Adrenal gland (tissue), 12 donors: ENCODE measurements around the gene SELENBP1. TPM values are rescaled to one million over a fixed set of nuclear protein-coding genes. Genes with fewer than 3 reads are reported as not detected.
A peak's percentile ranks its signal among the peaks of the same experiment; 100 is the strongest.

Source experiments
- DNase-seq, 7 donors: peaks; one replicate each; pipeline ENCODE4 v3.0.0-alpha.2; 2019 to 2020
- H3K27ac ChIP-seq, 5 donors: fragments of 200-600 bp; sonication (generic) in 4 of 5; 1 replicate in 3 of 5; 2 replicates in 2 of 5; pipeline versions ENCODE4 v1.5.1 to v1.8.0; 2016 to 2020; ENCODE audit warnings: mild to moderate bottlenecking in 1 of 5
- H3K27me3 ChIP-seq: fragments of 200-600 bp; 2 replicates; pipeline ENCODE4 v1.8.0; 2021
- H3K36me3 ChIP-seq, 2 donors: fragments of 200-600 bp; replicated peaks in 1 of 2; 1 replicate in 1 of 2; 2 replicates in 1 of 2; pipeline versions ENCODE4 v1.5.1 to v1.8.0; 2018 to 2022
- H3K4me1 ChIP-seq, 2 donors: fragments of 200-600 bp; replicated peaks in 1 of 2; 1 replicate in 1 of 2; 2 replicates in 1 of 2; pipeline versions ENCODE4 v1.5.1 to v1.8.0; 2018 to 2021
- H3K4me3 ChIP-seq, 4 donors: fragments of 200-600 bp; sonication (generic) in 3 of 4; one replicate each; pipeline ENCODE4 v1.5.1; 2016 to 2018
- H3K9me3 ChIP-seq, 3 donors: fragments of 200-600 bp; sonication (generic) in 1 of 3; replicated peaks in 1 of 3; 1 replicate in 2 of 3; 2 replicates in 1 of 3; pipeline versions ENCODE4 v1.5.1 to v1.8.0; 2016 to 2021
- CTCF ChIP-seq, 6 experiments: fragments of 450-650 bp in 4 of 6; fragments of 200-600 bp in 2 of 6; sonication (generic) in 1 of 6; IDR thresholded peaks; 1 replicate in 5 of 6; 2 replicates in 1 of 6; pipeline versions ENCODE4 v1.5.1 to v1.8.0; 2016 to 2021; ENCODE audit warnings: antibody characterized with exemption in 6 of 6, mild to moderate bottlenecking in 2 of 6, moderate library complexity in 1 of 6
- POLR2A ChIP-seq, 2 donors: fragments of 450-650 bp; IDR thresholded peaks; one replicate each; pipeline ENCODE4 v1.6.1; 2017; ENCODE audit warnings: antibody characterized with exemption in 2 of 2, mild to moderate bottlenecking in 2 of 2, moderate library complexity in 1 of 2
- WGBS, 4 donors: extraction: QIAGEN DNeasy Blood & Tissue Kit in 2 of 4; methylation state at CpG; one replicate each; pipeline versions ENCODE4 v1.1.5 to v1.1.7; 2013 to 2017; 5-methylcytosine and 5-hydroxymethylcytosine counted together
- intact Hi-C, 2 donors: fragments of 100-400 bp; cut with DNase I; formaldehyde crosslinking; loops; one replicate each; pipeline versions ENCODE4 v1.14.1 to v1.15.0; 2022 to 2023
- polyA plus RNA-seq, 3 donors: library from polyadenylated mRNA; stranded (reverse); fragments of 200-250 nt in 2 of 3; fragments of 350-450 nt in 1 of 3; fragmentation: Illumina TruSeq in 1 of 3; extraction: RNeasy Lipid Tissue Mini Kit (QIAGEN cat#74804) in 1 of 3; gene quantifications; one replicate each; pipeline ENCODE4 v1.2.3, GENCODE V29; 2013 to 2014
- total RNA-seq, 9 donors: library from RNA; depleted of rRNA in 4 of 9; stranded (reverse); fragments of >200 nt in 4 of 9; fragments of 120-200 nt in 1 of 9; fragmentation: NEBNext Ultra II Directional in 1 of 9; extraction: Animal tissue kit (Norgen Biotek cat#: 25700) in 1 of 9; gene quantifications; one replicate each; pipeline versions ENCODE4 v1.1.0 to v1.2.4, GENCODE V29; 2013 to 2023
- donor health status: healthy with polysubstance abuse.
- donor health status: Bipolar disorder and iron deficiency.
- donor health status: DM: yes; HTN: yes; CAD: no.
- donor health status: DM: no; HTN: no; CAD: no.
- donor health status: DM: no; HTN: no; CAD: no.
- donor health status: DM: yes; HTN: yes; CAD: no.

Gene SELENBP1
- total and polyA plus RNA-seq, 12 donors = 11.0 to 61.8 (median 34.3) TPM

- intact Hi-C loops = no loop called here
- Histone ChIP-seq H3K27ac (peak overlapping the region in 4 of 5 donors; percentile 45 to 95 (median 90)), H3K27me3 (no peaks in the 10 kb centered on the region), H3K36me3 (peaks cover 0 to 29% of the 10 kb centered on the region in 2 donors), H3K4me1 (peaks cover 26 to 34% of the 10 kb centered on the region in 2 donors), H3K4me3 (peak overlapping the region in 2 of 4 donors; percentile 69 to 82), H3K9me3 (no peaks in the 10 kb centered on the region)
- 12 to 25% (median 19%) methylated on average over 5 of the region's 5 CpGs for WGBS, 4 donors
- TF ChIP-seq POLR2A (IDR thresholded peaks at IDR 0.05) = peak in 1 of 2 donors; percentile 23
- no peak for TF ChIP-seq CTCF (IDR thresholded peaks at IDR 0.05)
- peak in 3 of 7 donors; percentile 21 to 37 (median 29) for DNase-seq
Measured at GRCh38 chr1:151325646-151326429, 46.7 kb downstream of the SELENBP1 start.

GRCh38 chr1:151325231-151325630 is 47.3 kb downstream of the SELENBP1 start:
- TF ChIP-seq POLR2A (IDR thresholded peaks at IDR 0.05) (no peak), CTCF (IDR thresholded peaks at IDR 0.05) (no peak)
- WGBS, 4 donors = 75 to 82% (median 79%) methylated on average over 7 of the region's 7 CpGs
- Histone ChIP-seq H3K27ac (peak overlapping the region in 1 of 5 donors; percentile 92), H3K4me3 (no peak overlapping the region), H3K9me3 (no peaks in the 10 kb centered on the region), H3K4me1 (peaks cover 26 to 35% of the 10 kb centered on the region in 2 donors), H3K27me3 (no peaks in the 10 kb centered on the region), H3K36me3 (peaks cover 0 to 32% of the 10 kb centered on the region in 2 donors)
- intact Hi-C loops = no loop called here
- no peak for DNase-seq

- intact Hi-C loops = no loop called here
- TF ChIP-seq CTCF (IDR thresholded peaks at IDR 0.05) = no peak
- no peak for TF ChIP-seq POLR2A (IDR thresholded peaks at IDR 0.05)
- Histone ChIP-seq H3K9me3 (no peaks in the 10 kb centered on the region), H3K27me3 (no peaks in the 10 kb centered on the region), H3K27ac (no peak overlapping the region), H3K4me3 (no peak overlapping the region), H3K36me3 (peaks cover 0 to 34% of the 10 kb centered on the region in 2 donors), H3K4me1 (peaks cover 26 to 35% of the 10 kb centered on the region in 2 donors)
- no peak for DNase-seq
- WGBS, 4 donors = 91 to 97% (median 94%) methylated on average over 4 of the region's 4 CpGs
Measured at GRCh38 chr1:151324390-151324930, 48.0 kb downstream of the SELENBP1 start.

- peaks cover 9 to 13% of the 10 kb centered on the region in 2 donors for H3K4me1 ChIP-seq
- no peak overlapping the region for H3K4me3 ChIP-seq
- no peaks in the 10 kb centered on the region for H3K27me3 ChIP-seq
- peaks cover 0 to 66% of the 10 kb centered on the region in 2 donors for H3K36me3 ChIP-seq
- intact Hi-C loops = no loop called here
- no peak overlapping the region for H3K27ac ChIP-seq
- TF ChIP-seq POLR2A (IDR thresholded peaks at IDR 0.05) = no peak
- no peak for TF ChIP-seq CTCF (IDR thresholded peaks at IDR 0.05)
- no peak for DNase-seq
- WGBS, 4 donors = 62 to 80% (median 67%) methylated on average over 3 of the region's 3 CpGs
- no peaks in the 10 kb centered on the region for H3K9me3 ChIP-seq
Measured at GRCh38 chr1:151318975-151319374, 53.5 kb downstream of the SELENBP1 start.
